G401.6 (cell line): ENCODE measurements around the gene MPV17L2.

ENCODE experiments used
- FAIRE-seq: peaks from 2 replicates; lab custom pipeline; 2012; peaks lifted over from hg19 to GRCh38; lab: Jason Lieb, UNC

Gene MPV17L2

GRCh38 chr19:18245297-18245696 lies 52.3 kb downstream of the MPV17L2 start:
- FAIRE-seq: no peak
